GM21360 (cell line): ENCODE data around the gene LMO7.
A peak's percentile ranks its signal among the peaks of the same experiment; 100 is the strongest.
"Not testable (repeated sequence)": the region's sequence is repeated elsewhere in the genome, so short reads cannot be mapped to it uniquely, and the experiment has no call there.

Source experiments
- ATAC-seq: cut with Tn5 transposase; IDR thresholded peaks from one replicate; pipeline ENCODE4 v1.9.1; 2021; ENCODE audit warnings: mild to moderate bottlenecking, moderate library complexity; ENCODE audit not compliant: unreplicated experiment

The LMO7 gene

DNA sequence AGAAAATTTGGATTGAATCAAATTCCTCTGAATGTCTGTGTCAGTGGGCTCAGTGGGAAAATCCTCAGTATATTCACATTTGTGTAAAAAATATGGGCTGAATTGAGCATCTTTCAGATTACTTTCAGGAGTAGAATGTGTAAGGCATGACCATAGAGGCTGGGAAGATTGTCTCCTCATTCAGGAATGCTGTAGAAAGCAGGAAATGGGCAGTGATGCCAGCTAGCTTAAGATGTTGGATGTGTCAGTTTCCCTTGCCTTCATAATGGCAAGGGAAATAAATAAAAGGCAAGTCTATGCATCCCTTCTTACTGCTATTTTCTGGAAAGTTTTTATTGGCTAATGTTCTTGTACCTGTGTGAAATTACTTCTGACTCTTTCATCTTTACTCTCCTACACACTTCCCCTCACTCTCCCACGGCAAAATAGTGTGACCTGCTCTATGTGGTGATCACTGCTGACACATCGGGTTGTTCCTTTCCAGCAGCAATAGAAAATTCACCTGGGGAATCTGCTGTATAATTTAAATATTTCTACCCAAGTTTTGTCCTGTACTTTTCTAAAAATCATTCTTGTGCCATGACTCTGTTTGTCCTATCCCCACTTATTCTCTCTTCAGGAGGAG, 103.2 kb downstream of the LMO7 start:
- ATAC-seq: peak; percentile 79

DNA sequence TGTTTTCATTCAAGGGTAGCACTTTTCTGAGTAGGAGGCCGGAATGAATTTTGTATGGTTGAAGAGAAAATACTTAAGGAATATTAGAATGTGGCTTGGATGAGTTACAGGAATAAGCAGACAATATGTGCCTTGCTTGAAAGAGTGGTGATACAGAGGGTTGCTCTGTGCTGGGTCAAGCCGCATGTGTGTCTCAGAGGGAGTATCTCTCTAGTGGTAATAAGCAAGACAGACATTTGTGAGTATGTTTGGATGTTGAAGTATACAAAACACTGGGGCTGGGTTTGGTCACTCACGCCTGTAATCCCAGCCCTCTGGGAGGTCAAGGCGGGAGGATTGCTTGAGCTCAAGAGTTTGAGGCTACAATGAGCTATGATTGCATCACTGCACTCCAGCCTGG, 103.9 kb downstream of the LMO7 start:
- peak; percentile 19 for ATAC-seq

DNA sequence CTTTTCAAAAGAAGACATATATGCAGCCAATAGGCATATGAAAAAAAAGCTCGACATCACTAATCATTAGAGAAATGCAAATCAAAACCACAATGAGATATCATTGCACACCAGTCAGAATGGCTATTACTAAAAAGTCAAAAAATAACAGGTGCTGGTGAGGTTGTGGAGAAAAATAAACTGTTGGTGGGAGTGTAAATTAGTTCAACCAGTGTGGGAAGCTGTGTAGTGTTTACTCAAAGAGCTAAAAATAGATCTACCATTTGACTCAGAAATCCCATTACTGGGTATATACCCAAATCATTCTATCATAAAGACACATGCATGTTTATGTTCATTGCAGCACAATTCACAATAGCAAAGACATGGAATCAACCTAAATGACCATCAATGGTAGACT, 106.9 kb downstream of the LMO7 start:
- ATAC-seq: not testable (repeated sequence)

DNA sequence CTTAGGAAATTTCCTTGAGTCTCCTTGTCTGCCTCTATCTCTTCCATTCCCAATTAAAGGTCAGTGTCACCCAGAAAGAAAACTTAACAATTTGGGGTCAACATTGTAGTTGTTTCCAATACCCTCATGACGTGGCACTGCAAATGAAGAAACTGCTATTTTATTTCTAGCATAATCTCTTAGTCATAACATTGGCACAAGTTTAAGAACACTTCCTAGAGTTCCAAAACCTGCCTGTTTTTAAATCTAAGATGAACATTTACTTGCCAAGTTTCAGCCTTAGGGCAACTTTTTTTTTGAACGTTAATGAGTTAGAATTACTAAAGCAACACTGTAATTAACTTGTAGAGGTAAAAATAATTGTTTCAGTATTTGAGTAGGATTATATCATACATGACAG, 108.0 kb downstream of the LMO7 start:
- ATAC-seq: no peak

DNA sequence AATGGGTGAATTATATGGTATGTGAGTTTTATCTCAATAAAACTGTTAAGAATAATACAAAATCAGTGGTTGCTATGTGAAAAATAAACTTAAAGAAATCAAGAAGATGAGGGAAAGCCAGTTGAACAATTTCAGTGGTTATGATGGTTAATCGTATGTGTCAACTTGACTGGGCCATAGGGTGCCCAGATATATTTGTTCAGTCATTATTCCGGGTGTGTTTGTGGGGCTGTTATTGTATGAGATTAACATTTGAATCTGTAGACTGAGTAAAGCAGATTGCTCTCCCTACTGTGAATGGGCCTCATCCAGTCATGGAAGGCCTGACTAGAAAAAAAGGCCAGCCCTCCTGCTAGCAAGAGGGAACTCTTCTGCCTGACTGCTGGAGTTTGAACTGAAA, 109.3 kb downstream of the LMO7 start:
- ATAC-seq: no peak

DNA sequence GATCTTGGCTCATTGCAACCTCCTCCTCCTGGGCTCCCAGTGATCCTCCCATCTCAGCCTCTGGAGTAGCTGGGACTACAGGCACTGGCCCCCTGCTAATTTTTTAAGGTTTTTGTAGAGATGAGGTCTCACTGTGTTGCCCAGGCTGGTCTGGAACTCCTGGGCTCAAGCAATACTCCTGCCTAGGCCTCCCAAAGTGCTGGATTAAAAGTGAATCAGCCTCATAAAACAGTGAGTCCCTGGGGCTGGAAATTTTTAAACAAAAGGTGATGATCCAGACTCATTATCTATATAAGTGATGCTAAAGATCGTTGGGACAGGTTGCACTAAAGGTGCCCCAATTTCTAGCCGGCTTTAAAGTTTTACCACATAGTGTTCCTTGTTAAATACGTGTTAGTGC, 112.7 kb downstream of the LMO7 start:
- no peak for ATAC-seq

DNA sequence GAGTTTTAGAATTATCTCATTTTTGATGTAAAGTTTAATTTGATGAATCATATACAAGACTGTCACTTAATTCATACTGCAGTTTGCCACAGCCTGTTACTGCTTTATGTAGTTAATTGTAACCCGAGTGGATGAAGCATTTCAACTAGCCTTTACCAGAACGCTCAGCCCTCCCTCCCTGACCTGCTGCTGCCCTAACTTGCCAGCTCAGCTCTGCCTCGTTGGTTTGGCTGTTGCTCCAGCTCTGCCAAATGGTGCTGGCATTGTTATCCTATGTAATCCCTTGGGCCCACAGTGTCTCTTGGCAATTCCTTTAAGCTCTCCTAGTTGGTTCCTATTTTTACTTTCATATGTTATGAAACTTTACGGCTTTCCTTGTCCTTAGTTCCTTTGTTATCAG, 113.3 kb downstream of the LMO7 start:
- no peak for ATAC-seq

DNA sequence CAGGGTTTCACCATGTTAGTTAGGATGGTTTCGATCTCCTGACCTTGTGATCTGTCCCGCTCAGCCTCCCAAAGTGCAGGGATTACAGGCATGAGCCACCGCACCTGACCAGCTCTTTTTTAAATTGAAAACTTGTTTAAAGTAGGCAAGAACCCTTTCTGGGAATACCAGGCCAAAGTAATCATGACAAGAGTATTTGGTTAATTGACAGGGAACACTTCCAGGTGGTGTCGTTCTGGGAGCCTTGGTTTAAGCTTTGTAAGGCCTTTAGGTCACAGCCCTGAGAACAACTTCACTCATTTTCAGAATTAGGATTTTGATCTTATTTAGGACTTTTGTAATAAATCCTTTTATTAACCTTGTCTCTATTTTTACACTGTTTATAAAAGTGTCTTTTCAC, 115.2 kb downstream of the LMO7 start:
- ATAC-seq: no peak

DNA sequence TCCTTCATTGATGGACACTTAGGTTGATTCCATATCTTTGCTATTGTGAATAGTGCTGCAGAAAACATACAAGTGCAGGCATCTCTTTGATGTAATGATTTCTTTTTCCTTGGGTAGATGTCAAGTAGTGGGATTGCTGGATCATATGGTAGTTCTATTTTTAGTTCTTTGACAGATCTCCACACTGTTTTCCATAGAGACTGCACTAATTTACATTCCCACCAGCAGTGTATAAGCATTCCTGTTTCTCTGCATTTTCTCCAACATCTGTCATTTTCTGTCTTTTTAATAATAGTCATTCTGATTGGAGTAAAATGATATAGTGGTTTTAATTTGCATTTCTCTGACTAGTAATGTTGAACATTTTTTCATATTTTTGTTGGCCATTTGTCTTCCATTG, 116.7 kb downstream of the LMO7 start:
- ATAC-seq: no peak

DNA sequence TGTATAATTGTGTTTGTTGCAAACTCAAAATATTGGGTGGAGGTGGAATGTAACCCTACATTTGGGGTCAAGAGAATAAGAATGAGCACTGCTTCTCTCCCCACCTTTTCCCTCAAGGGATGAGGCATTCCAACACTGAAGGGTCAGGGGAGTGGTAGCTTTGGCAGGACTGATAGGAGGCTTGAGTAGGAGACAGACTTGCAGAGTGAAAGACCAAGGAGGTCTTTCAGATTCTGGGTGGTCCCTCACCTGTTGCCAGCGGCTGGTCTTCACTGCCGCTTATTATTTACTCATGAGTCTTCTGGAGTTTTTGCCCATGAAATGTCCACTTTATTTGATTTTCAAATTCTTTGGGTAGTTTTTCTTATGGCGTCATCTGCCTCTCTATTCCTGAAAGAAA, 118.8 kb downstream of the LMO7 start:
- no peak for ATAC-seq

DNA sequence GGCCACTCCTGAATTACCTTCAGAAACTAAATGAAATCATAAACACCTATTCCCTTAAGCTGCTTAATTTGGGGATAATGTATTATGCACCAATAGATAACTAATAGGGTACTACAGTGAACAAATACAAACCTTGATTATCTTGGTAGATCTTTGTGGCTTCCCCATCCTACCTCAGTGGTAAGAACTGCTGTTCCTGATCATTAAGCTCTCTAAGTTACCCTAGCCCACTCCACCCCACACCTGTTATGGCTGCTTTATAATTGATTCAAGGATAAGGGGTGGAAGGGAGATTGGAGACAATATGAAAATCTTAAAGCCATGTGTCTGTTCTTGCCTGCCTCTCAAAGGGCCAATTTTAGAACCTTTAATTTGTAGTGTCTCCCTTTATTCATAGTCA, 121.2 kb downstream of the LMO7 start:
- ATAC-seq: no peak

DNA sequence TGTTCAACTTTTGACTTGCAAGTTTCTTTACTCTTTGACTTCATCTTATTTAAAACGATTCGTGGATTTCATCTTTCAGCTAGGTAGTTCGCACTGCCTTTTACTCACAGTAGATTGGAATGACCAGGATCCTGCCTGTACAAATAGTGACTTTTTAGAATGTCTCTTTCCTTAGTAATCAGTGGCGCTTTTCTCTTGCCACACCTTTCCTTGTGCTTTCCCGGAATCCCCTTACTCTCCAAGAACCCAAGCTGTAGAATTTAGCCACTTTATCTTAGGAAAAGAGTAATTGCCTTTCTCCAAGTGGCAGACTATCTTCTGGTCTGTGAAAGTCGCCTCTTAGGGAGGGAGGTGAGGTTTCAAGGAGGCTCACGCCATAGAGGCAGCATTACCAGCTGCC, 123.4 kb downstream of the LMO7 start:
- ATAC-seq: no peak

DNA sequence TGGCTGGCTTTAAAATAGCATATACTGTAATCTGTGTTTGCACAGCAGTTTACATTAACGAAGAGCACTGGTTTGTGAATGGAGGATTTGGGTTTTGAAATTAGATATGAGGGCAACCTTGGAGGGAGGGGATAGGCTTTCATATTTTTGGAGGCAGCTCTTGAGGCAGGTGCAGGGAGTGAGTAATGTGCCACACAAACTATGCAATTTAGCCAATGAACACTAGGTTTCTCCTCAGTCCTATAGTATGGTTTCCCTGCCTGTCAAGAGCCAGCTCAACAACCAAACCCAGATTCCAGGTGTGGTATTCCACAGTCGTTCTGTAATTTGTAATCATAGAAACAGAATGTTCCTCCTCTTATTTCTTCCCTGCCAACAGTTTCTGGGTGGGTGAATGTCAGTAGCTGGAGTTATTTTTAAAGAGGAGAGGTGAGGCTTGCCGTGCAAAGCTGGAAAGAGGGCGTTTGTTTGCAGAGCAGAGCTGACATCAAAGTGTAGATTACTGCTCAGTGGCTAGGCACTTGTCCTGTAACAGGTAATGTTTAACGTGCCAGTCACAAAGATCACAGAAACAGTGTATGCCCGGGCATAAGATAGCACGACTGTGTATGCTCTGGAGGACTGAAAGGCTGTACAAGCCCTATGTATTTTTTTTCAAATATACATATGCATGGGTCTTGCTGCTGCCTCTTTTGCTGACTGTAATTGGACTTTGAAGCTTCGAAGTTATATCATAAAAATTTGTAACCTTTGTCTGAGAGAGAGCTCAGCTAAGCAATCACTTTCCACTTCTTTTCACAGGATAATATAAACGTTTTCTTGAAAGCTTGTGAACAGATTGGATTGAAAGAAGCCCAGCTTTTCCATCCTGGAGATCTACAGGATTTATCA, 124.2 kb downstream of the LMO7 start:
- peak; percentile 48 for ATAC-seq

DNA sequence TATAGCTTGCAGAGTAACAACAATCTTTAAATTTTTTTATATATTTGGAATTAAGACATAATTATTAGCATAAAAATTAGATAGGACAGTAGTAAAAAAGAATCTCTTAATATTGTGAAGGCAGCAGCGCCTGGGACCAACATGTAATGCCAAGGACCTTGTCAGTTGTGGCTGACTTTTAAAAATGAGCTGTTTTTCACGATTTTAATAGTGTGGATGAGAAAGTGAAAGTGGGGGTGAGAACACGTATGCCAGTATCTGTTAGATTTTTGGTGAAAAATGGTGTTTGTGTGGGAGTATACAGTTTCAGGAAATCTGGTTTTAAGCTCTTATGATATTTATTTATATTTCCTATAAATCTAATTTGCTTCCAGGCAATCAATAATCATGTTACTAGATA, 125.2 kb downstream of the LMO7 start:
- ATAC-seq: no peak

DNA sequence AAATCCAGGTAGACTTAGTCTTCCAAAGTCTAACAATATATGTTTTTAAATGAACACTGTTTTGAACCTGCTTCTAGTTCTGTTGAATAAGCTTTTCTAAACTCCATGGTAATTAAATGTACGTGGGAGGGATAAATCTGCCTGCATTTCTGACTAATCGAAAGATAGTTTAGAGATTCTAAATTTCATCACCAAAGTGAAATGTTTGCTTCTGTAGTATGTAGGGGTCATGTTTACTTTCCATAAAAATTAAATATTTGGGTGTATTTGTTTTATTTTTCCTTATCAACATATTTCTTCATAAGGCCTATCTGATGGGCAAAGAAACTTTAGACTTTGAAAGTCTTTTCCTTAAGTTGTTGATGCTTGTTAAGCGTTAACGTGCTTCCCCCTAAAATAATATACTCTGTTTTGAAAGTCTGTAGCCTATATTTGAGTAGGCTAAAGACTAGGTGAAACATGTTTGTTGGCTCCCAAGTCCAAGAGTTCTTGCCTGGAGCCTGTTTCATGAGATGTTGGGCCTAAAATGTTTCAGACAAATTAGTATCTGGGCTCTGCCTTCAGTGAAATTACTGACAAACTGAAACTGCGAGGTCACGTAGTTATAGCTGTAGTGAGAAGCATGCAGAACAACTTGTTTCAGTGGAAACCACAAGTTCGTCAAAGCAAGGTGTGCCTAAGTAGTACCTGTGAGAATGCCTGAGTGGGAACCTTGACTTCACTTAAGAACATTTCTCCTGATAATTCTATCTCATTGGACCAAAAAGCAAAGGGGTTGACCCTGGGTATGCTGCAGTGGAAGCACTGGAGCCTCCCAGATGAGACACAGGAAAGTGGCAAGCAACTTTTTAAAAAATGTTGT, 126.2 kb downstream of the LMO7 start:
- ATAC-seq: peak; percentile 92

DNA sequence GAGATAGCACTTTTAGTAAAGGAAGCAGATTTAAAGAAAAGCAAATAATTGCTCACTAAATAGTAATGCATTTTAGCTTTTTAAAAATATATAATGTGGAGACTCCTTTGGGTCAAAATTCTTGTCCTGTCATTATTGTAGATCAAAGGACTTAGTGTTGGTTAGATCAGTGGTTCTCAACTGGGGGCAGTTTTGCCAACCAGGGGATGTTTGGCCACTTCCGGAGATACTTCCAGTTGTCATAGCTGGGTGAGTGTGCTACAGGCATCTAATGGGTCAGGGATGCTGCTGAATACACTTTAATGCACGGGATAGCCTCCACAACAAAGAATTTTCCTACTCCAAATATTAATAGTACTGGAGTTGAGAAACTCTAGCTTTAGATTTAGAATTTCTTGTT, 126.8 kb downstream of the LMO7 start:
- ATAC-seq: no peak

DNA sequence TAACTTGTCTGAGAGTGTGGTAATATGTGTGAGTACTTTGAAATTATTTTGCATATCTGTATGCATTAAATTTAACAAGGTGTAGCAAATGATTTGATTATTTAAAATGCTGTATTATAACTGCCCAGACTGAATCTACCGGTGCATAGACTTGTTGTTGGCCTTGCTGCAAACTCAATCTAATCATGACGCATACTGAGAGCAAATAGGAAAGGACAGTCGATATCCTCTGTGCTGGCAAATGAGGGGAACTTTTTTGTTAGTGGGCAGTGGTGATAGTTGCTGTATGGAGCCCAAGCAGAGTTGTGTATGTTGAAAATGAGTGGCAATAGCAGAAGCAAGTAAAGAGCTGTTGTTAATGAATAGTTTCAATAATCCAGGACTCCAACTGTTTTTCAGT, 127.4 kb downstream of the LMO7 start:
- no peak for ATAC-seq

DNA sequence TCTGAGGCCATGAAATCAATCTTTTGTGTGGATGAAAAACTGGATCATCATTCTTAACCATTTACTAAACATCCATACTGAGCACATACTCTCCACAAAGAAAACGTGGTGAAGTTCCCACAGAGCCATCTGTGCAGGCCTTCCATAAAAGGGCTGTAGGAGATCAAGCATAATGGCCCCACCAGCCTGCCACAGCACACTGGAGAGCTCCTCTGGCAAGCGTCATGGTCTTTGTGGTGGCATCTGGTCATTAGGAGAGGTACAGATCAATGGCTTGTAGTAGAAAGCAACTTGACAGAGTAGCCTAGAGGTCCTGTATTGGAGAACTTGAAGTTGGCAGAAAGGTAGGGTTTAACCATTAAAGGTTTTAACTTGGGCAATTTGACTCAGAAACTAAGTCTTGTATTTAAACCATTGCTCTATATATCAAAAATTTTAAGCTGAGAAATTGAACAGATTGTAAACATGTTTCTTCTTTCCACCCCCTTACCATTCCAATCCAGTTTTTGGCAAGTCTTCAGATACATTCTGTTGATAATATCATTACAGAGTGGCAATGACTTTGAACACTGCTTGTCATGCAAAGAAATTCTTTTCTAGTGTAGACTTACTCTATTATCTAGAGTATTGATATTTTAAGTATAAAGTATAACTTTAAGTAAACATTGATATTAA, 128.3 kb downstream of the LMO7 start:
- ATAC-seq: no peak

DNA sequence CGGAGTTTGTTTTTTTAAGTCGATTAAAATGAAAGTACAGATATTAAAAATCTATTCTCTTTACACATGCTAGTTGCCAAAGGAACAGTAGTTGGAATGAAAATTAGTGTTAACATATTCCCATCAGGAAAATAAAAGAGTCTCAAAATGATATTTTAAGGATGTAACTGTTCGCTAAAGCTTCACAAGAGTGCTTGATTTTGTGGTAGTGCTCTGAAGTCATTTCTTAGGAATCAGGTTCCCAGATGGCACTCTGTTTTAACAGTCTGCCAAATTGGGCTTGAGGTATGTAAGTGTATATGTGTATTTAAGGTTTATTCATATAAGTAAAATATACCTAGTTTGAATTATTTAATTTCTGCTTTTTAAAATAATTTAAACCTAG, 128.8 kb downstream of the LMO7 start:
- ATAC-seq: no peak

DNA sequence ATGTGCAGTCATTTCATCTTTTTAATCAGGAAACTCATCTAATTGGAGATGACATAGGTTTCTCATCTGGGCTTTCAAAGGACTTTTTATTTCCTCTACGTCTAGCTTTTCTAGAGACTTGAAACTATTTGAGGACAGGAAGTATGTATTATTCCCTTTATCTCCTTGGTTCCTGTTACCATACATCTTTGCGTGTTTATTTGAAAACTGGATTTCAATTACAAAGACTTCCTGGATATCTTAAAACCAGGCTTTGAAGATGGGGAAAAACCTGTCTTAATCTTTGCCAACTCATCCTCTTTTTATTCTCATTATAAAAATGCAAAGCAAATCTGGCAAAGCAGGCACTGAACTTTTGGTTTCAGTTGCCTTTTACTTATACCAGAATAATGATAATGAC, 130.5 kb downstream of the LMO7 start:
- ATAC-seq: no peak
